DMS 273 treated with DMSO at 0.1 percent for 48 hours (cell line): ENCODE data around the gene ZNF804B.
"Not testable (repeated sequence)": the region's sequence is repeated elsewhere in the genome, so short reads cannot be mapped to it uniquely, and the experiment has no call there.

Experiments
- DNase-seq: peaks from one replicate; lab custom pipeline; 2025; lab: John Stamatoyannopoulos, UW

Gene ZNF804B

DNA sequence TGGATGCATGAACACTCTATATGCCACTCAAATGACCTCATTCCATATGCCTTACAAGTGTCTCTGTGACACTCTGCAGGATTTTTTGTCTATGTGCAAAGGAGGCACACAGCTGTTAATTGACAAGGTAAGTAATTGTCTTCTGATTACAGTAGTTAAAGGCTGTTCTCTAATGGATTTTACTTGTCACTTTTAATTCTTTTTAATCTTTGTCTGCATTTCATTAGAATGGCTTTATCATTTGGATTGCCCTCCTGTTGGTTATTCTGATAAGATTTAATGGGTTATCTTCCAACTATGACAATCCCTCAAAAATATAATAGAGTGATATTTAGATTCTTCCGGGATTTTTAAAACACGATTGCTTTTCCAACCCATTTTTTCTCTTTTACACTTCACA is 326.1 kb downstream of the ZNF804B start:
- no peak for DNase-seq

DNA sequence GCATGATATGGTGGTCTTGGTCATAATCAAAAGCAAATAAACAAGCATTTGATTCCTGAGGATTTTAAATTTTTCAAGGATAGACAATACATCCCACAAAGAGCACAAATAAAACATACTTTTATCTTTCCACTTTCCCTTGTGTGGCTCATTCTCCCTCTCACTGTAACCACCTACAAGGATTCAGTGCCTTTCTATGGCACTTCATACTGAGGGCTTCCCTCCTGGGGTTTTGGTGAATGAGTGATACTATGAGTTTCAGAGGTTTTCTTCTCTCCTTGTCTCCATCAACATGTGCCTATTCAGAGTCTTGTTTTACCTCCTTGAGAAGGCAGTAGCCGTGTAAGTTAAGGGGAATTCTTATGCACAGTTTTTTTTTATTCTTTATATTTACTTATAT is 332.1 kb downstream of the ZNF804B start:
- DNase-seq = no peak

DNA sequence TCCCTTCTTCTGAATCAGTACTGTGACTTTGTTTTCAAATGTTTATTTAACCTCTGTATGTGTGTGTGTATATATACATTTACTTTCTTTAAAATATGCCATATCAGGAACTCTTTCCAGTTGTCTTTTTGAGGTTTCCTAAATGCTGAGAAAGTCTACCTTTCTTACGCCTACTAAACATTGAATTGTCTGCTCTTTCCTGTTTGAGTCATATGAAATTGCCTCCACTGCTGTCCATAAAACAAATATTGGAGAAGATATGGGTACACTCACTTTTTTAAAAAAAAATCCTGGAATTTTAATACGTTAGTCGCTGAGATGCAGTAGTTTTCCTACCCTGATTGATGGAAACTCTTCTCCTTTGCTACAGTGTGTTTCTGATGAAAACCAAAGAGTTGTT is 334.8 kb downstream of the ZNF804B start:
- DNase-seq = no peak

DNA sequence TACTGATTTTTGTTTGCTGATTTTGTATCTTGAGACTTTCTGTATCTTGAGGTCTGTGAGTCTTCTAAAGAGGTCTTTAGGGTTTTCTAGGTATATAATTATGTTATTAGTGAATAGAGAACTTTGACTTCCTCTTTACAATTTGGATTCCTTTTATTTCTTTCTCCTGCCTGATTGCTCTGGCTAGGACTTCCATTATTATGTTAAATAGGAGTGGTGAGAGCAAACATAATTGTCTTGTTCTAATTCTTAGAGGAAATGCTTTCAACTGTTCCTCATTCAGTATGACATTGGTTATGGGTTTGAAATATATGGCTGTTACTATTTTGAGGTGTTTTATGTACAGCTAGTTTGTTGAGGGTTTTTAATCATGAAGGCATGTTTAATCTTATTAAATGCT is 344.1 kb downstream of the ZNF804B start:
- no peak for DNase-seq

DNA sequence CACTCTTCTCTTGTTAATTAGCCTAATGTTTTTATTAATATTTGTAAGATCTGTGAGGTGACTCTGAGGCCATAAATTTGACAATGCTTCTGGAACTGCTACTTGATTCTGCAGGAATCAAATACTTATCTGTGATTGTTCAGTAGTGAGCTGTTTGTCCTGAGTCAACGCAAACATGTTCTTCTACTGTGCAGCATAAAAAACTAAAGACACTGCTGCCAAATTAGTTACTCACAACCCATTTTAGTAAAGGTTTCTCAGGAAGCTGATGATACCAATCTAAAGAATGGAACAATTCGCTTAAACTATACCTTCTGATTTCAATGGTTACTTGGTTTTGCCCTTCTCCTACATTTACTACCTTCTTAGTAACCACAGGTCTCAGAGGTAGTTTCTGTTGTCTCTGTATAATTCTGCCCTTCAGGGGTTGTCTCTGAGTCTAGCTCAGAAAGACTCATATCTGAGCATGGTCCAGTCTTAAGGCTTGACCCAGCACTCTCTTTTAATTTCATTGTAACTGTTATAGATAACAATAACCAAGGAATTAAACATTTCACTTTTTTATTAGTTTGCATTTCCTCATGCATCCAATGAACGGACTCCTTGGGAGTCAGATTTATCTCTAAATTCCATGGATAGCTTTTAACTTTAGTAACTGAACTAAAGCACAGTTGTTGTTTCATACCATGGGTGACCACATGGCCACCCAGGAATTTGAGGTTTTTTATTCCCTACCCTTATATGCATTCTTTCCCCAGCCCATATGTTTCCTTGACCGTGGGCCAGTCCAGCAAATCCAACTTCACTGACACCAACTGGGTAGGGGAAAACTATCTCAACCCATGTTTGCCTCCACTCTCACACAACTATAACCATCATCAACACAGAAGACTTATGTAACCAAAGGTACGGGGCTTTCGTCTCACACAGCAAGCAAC is 345.5 kb downstream of the ZNF804B start:
- DNase-seq = no peak

DNA sequence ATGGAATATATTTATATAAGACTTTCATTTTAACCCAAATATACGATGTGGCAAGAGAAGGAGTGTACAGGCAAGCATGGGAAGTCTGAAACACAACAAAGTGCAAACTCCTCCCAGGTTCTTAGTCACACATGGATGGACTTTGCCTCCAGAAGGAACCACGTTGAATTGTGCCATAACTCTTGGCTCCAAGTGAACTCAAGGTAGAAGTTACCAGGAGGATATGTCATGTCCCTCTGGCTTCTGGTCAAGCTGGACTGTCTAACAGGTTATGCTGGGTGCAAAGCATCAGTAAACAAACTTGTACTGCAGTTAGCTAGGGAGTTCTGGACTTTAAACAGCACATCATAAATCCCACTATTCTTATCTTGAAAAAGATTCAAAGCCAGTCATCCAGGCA is 364.4 kb downstream of the ZNF804B start:
- DNase-seq = no peak

DNA sequence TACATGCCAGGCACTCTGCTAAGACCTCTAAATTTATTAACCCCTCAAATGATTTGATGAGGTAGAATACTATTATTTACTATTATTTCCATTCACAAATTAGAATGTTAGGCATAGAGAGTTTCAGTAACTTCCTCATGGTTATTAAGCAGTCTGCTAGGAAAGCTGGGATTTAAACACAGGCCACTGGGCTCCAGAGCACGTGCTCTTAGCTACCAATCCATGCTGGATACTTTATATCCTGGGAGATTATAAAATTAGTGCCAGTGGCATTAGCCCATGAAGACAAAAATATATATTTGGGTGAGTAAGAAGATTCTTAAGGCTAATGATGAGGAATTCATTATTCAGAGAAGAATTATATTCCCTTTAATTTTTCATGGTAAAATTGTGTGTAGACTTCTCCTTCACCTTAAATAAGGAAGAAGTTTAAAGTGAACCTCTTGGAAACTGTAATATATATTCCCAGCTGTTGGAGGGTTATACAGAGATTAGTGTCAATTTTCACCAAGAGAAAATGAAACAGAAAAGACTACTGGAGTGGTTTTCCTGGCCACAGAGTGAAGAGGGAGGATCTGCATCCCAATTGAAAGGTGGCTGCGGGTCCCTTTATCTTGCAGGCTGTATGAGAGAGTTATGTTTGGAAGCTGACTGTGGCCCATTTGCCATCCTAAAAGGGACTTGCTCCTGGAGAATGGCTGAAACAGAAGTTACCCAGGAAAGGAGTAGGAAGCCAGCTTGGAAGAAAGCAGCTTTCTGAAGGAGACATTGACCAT is 370.3 kb downstream of the ZNF804B start:
- no peak for DNase-seq

DNA sequence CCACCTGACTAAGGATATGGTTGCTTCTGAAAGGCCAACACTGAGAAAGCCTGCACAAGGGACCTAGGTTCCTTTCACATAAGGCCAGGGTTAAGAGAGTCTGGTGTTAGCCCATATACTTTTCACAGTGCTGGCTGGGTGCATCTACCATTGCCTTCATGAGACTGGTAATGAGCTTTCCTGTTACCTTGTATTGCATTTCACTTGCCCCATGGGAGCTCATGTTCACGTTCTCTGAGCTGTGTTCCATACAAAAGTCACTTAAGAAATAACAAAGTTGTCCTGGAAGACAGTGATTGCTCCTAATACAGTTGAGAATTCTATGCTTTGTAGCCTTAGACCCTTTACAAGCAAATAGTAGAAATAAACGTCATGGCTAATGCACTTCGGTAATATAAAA is 373.9 kb downstream of the ZNF804B start:
- DNase-seq = no peak

DNA sequence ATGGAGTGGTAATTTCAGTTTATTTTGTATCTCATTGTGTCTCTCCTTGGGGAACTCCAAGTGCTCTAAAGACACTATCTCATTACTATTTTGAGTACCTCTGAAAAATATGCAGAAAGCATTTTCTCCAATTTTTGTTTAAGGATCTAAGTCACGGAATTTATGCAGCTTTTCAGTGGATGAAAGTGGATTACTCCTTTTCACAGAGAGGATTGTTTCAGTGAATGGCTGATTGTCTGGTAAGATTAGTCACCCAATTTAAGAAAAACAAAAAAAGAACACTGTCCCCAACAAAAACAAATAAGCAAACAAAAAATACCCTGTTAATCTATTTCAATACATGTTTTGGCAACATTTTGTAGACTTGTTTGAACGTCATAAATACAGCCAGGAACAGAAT is 374.3 kb downstream of the ZNF804B start:
- no peak for DNase-seq

DNA sequence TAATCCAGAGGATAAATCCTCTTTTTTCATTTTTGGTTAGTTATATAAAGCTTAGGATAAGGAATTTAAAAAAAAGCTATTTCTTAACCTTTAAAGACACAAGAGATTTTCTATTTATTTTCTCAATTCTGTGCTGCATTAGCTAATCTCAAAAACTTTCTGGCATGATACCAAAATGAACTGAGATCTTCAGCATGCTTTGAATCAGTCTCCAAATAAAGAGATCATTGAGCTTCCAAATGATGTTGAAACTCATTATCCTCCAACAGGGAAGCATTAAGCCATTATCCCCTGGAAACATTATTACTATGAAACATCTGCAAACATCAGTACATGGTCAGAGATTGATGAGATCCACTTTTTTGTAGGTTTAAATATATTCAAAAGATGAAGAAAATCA is 386.3 kb downstream of the ZNF804B start:
- no peak for DNase-seq

DNA sequence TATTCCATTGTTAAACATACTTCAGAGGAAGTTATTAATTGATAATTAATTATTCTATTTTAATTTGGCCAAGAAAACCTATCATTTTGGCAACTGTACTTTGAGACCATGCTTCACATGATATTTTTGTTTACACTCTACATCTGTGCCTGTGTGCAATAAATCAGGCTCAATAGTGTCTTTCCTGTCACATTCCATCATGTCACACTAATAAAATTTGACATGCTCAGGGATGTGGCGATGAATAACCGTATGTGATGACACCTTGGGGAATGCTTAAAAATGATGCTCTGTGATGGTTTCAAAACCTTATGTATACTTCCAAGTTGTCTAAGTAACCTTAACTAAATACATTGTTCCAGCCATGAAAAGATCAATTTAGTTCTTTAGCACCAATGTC is 400.6 kb downstream of the ZNF804B start:
- no peak for DNase-seq

DNA sequence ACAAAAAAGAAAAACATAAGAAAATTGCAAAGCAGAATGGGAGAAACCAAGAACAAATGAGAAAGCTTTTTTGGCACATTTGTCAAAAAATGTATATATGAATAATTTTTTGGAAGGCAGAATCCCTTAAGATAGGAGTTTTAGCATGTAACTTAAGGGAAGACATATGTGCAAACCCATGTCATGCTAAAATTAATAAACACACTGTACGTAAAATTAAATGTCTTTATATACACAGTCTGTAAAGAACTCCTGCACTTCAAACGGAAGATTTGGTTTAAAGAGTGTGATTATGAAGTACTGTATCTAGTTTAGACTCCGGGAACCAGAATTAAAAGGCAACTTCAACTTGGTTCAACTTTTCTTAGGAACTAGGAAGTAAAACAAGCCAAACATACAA is 405.9 kb downstream of the ZNF804B start:
- no peak for DNase-seq

DNA sequence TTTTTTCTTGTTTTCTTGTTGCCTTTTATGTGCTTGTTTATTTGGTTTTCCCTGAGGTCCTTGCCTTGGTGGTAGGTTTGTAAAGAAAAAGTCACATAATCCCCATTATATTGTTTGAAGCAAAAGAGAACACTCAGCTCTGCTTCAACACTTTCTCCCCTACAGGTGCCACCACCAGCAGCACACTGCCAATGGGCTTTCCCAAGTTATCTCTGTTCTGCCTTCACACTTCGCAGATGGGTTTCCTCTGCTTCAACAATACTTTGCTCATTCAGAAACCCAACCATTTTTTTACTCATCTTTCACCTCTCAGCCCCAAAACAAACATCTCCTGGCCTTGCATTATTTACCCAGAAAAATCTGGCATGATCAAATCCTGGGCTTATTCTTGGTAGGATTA is 411.1 kb downstream of the ZNF804B start:
- DNase-seq = no peak

DNA sequence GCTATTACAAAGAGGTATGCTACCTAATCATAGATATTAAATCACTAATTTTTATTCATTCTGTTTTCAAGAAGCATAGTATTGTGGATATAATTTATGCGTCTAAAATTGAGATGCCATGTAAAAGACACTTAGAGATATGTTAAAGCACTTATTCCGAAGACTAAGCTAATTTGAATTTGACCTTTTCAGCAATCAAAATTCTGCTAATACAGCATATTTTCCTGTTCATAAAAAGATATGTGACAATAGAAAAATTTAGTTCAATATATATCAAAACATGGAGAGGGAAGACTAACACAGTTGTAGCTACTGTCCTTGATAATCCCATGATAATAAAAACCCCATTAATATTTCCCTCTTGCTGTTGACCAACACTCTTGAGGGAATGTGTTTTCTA is 422.6 kb downstream of the ZNF804B start:
- no peak for DNase-seq

DNA sequence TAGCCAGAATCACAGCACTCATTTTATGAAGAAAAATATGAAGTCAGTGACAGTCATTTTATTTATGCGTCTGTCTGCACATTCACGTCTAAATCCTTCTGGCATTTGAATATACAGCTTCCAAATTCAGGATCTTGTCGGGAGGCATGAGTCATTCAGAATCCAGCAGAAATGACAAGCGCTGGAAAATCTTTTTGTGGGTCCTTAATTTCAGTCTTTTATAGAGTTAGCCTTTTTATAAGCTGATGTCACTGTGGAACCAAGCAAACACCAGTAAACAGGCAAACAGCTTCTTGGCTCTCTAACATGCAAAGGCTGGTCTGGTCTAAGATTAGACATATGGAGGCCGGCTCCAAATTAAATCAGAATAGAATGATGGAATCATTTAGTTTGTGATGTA is 424.2 kb downstream of the ZNF804B start:
- no peak for DNase-seq

DNA sequence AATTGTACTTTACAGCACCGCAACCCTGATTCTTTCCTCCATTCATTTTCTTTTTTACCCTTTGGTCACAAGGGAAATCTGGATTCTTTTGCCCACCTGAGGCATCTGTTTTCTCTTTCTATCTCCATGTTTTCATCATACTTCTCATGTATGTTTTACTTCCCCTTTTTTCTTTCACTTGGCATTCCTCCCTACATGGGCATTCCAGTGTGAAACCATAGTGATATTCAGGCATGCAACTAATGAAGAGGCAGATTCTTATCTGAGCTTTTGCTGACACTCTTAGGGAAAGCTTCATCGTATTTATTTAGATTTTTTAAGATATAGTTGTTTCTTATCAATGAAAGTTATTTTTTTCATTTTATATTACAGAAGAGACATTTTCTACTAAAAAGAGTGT is 441.3 kb downstream of the ZNF804B start:
- DNase-seq = no peak

DNA sequence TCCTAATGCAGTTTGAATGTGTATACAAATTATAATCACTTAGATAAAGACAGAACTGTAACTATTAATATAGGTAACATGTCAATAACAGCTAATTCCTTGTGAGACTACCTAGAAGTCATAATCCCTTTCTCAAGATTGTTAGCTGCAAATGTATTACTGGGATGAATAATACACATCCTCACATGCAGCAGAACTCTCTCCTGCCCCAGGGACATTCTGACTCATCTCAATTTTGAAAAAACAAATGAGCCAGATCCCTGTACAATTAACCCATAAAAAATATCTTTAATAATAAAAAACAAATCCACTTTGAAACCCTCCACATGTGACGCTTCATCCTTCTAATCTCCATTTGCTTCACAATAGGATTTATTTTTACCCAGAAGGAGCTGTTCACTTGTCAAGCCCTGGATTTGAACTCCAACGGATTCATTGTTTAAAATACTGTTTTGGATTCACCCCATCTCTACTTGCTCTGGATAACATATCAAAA is 464.4 kb downstream of the ZNF804B start:
- no peak for DNase-seq

DNA sequence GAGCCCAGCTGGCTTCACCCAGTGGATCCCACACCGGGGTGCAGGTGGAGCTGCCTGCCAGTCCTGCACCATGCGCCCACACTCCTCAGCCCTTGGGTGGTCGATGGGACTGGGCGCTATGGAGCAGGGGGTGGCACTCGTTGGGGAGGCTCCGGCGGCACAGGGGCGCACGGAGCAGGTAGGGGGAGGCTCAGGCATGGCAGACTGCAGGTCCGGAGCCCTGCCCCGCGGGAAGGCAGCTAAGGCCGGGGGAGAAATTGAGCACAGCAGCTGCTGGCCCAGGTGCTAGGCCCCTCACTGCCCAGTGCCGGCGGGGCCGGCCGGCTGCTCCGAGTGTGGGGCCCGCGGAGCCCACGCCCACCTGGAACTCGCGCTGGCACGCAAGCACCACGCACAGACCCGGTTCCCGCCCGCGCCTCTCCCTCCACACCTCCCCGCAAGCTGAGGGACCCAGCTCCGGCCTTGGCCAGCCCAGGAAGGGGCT is 469.2 kb downstream of the ZNF804B start:
- DNase-seq = not testable (repeated sequence)

DNA sequence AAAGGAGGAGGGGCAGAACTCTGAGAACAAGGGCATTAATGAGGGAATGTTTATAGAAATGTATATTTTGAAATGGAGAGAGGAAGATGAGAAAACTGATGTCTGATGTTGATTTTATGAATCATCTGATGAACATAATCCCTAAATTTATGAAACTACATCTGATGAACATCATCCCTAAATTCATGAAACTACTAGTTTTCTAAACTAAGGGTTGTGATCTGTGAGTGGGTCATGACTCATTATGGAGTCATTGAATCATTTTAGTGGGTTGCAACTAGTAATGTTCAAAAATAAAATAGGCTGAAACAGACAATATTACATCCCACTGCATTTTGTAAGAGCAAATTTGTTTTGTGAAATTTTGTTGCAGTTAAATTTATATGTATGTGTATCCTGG is 478.7 kb downstream of the ZNF804B start:
- no peak for DNase-seq

DNA sequence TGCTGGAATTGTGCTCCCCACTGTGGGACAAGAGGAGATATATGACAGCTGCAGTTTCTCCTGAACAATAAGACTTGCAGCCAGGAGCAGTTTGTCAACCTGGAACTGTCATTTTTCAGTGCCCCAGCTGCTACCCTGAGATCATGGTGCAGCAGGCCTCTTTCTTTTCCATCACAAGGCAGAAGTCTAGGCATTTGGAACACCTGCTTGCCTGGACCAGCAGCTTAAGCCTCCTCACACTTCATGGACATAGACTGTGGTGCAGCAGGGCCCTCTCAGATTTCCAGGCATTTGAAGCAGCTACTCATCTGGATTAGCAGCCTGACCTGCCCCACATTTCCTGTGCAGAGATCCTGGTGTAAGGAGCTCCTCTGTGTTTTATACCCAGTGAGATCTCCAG is 486.7 kb downstream of the ZNF804B start:
- no peak for DNase-seq

DNA sequence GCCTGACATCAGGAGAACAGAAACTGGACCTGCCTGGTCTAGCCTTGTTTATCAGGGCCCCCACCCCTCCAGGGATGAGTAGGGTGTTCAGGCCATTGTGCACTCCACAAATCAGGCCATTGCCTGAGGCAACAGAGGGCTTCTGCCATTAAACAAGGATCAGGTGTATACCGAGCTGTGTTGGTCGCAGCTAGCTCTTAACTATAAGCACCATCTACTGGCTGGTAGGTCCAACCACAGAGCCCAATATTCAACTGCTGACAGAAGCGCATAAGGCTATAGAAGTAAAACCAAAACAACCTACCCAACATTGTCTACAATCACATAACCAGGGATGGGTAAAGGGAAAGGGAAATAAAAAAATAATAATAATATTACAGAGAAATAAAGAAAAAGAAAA is 487.7 kb downstream of the ZNF804B start:
- DNase-seq = no peak

DNA sequence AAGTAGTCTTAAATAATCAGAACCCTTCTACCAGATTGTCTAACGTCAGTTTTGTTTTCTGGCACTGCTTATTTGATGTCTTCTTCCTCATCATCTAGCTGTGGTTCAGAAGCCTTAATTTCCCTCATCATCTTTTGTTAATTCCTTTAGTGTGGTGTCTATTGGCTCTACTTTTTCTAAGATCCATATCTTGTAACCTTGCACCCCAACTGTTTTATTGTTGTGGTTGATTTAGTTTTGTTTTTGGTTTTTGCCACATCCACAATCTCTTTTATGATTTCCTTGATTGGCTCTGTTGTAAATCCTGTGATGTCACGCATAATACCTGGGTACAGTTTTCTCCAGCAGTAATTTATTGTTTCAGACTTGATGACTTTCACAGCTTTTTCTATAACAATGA is 499.6 kb downstream of the ZNF804B start:
- no peak for DNase-seq

DNA sequence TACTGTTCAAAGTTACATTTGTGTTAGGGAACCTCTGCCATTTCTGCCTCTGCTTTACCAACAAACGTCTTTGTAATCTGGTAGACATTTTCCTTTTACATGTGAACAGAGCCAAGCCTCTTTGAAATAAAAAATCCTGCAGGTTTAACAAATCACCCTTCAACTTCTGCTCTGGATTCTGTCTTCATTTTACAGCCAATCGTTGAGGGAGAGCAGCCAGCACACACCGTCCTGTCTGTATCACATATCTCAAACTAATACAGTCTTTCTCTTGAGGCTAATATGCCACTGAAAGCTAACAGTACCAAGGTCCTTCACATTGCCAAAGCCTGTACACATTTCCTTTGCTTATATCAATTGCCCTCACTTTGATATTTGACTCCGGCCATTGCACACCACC is 504.6 kb downstream of the ZNF804B start:
- no peak for DNase-seq
